ENCODE measurements around the gene P4HTM. TPM values are rescaled to one million over a fixed set of nuclear protein-coding genes. Genes with fewer than 3 reads are reported as not detected.

P4HTM gene
- polyA plus RNA-seq, 2 donors, result 10.7 to 14.5 TPM

GRCh38 chr3:48993834-48994233 is 3.8 kb downstream of the P4HTM start:
- H3K9me3 ChIP-seq (ENCODE audit: control insufficient read depth in 2 of 2, insufficient read depth in 1 of 2, low read depth in 1 of 2, low read length in 1 of 2), result no peaks in the 10 kb centered on the region
- peaks cover 0 to 6% of the 10 kb centered on the region in 2 donors for H3K36me3 ChIP-seq (ENCODE audit: control insufficient read depth in 2 of 2, insufficient read depth in 2 of 2, low read length in 1 of 2)
- no peak overlapping the region for H3K4me3 ChIP-seq (ENCODE audit: low read depth in 1 of 2, low read length in 2 of 2)
- H3K27ac ChIP-seq (ENCODE audit: low read depth in 2 of 2, low read length in 1 of 2), result no peak overlapping the region
- H3K27me3 ChIP-seq (ENCODE audit: control insufficient read depth in 1 of 2, insufficient read depth in 2 of 2, low read length in 2 of 2), result no peaks in the 10 kb centered on the region
- peaks cover 3 to 12% of the 10 kb centered on the region in 2 donors for H3K4me1 ChIP-seq (ENCODE audit: control insufficient read depth in 2 of 2, insufficient read depth in 2 of 2, low read length in 1 of 2)

- Histone ChIP-seq H3K4me3 (ENCODE audit: low read depth in 1 of 2, low read length in 2 of 2) (no peak overlapping the region), H3K27me3 (ENCODE audit: control insufficient read depth in 1 of 2, insufficient read depth in 2 of 2, low read length in 2 of 2) (no peaks in the 10 kb centered on the region), H3K4me1 (ENCODE audit: control insufficient read depth in 2 of 2, insufficient read depth in 2 of 2, low read length in 1 of 2) (peaks cover 0 to 2% of the 10 kb centered on the region in 2 donors), H3K36me3 (ENCODE audit: control insufficient read depth in 2 of 2, insufficient read depth in 2 of 2, low read length in 1 of 2) (peaks cover 0 to 6% of the 10 kb centered on the region in 2 donors), H3K9me3 (ENCODE audit: control insufficient read depth in 2 of 2, insufficient read depth in 1 of 2, low read depth in 1 of 2, low read length in 1 of 2) (no peaks in the 10 kb centered on the region), H3K27ac (ENCODE audit: low read depth in 2 of 2, low read length in 1 of 2) (no peak overlapping the region)
- 90 to 93% methylated on average over 8 of the region's 8 CpGs for WGBS, 2 donors
Observed at GRCh38 chr3:48996640-48997039, 6.6 kb downstream of the P4HTM start.

DNA sequence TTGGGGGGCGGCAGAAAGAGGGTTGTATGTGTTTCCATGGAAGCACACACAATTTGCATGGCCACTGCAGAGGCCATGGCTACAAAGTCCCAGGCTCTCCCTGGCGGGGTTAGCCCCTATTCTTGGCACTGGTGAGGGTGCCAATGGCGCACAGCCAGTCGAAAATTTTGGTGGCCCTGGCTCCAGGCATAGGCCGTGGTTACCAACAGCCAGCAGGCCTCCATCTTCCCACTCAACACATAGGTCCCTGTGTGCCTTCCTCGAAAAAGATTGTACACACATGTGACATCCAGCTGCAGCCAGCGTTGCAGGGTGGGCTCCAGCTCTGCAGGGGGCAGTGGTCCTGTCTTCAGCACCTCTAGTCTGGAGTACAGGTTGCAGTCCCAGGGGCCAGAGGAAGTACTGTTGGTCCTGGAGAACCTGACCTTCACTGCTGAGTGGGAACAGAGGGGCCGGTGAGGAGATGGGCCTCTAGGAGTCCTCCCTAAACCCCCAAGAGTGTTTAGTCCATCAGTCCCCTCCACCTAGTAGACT is 7.1 kb downstream of the P4HTM start:
- Histone ChIP-seq H3K36me3 (ENCODE audit: control insufficient read depth in 2 of 2, insufficient read depth in 2 of 2, low read length in 1 of 2) (peaks cover 0 to 6% of the 10 kb centered on the region in 2 donors), H3K27me3 (ENCODE audit: control insufficient read depth in 1 of 2, insufficient read depth in 2 of 2, low read length in 2 of 2) (no peaks in the 10 kb centered on the region), H3K4me1 (ENCODE audit: control insufficient read depth in 2 of 2, insufficient read depth in 2 of 2, low read length in 1 of 2) (no peaks in the 10 kb centered on the region), H3K9me3 (ENCODE audit: control insufficient read depth in 2 of 2, insufficient read depth in 1 of 2, low read depth in 1 of 2, low read length in 1 of 2) (no peaks in the 10 kb centered on the region), H3K4me3 (ENCODE audit: low read depth in 1 of 2, low read length in 2 of 2) (no peak overlapping the region), H3K27ac (ENCODE audit: low read depth in 2 of 2, low read length in 1 of 2) (no peak overlapping the region)
- 84 to 86% methylated on average over 8 of the region's 8 CpGs for whole genome bisulfite sequencing, 2 donors

GRCh38 chr3:48997714-48998637 is 7.9 kb downstream of the P4HTM start:
- Histone ChIP-seq H3K4me1 (ENCODE audit: control insufficient read depth in 2 of 2, insufficient read depth in 2 of 2, low read length in 1 of 2) (no peaks in the 10 kb centered on the region), H3K36me3 (ENCODE audit: control insufficient read depth in 2 of 2, insufficient read depth in 2 of 2, low read length in 1 of 2) (peaks cover 0 to 6% of the 10 kb centered on the region in 2 donors), H3K9me3 (ENCODE audit: control insufficient read depth in 2 of 2, insufficient read depth in 1 of 2, low read depth in 1 of 2, low read length in 1 of 2) (no peaks in the 10 kb centered on the region)

DNA sequence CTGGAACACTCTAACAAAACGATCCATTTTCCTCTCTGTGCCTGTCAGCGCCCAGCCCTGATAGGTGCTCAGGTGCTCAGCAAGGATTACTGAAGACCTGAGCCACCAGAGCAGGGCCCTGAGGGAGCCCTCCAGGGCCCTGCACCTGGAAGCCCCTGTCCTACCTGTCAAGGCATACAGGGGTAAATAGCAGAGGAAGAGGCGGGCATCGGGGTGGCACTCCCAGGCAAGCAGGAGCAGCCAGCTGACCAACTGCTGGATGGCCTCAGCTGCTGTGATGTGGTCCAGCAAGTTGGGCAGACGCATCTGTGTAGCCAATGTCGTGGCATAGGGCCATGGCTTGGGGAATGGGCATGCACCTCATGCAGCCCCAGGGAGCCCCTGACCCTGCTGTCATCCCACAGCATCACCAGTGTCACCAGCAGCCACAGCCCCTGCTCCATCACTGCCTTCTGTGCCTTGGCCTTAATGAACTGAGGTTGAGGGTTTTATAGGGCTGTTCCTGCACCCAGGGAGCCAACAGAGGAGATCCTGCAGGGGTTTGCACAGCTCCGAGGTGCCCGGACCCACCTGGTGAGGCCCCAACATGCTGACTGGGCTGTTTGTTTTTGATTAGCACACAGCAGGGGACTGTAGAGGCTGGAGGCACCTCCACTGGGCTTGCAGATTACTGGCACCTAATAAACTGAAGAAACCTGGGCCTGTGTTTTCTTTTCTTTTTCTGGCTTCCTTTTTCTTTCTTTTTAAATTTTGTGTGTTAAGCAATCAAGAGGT is 9.2 kb downstream of the P4HTM start:
- no peaks in the 10 kb centered on the region for H3K9me3 ChIP-seq (ENCODE audit: control insufficient read depth in 2 of 2, insufficient read depth in 1 of 2, low read depth in 1 of 2, low read length in 1 of 2)
- no peak overlapping the region for H3K4me3 ChIP-seq (ENCODE audit: low read depth in 1 of 2, low read length in 2 of 2)
- H3K27me3 ChIP-seq (ENCODE audit: control insufficient read depth in 1 of 2, insufficient read depth in 2 of 2, low read length in 2 of 2), result no peaks in the 10 kb centered on the region
- no peak overlapping the region for H3K27ac ChIP-seq (ENCODE audit: low read depth in 2 of 2, low read length in 1 of 2)
- H3K4me1 ChIP-seq (ENCODE audit: control insufficient read depth in 2 of 2, insufficient read depth in 2 of 2, low read length in 1 of 2), result no peaks in the 10 kb centered on the region
- 85% methylated on average over 8 of the region's 8 CpGs for WGBS, 2 donors
- H3K36me3 ChIP-seq (ENCODE audit: control insufficient read depth in 2 of 2, insufficient read depth in 2 of 2, low read length in 1 of 2), result peaks cover 0 to 6% of the 10 kb centered on the region in 2 donors

More at GRCh38 chr3:48997714-48998637, 7.9 kb downstream of the P4HTM start:
- WGBS, 2 donors, result 79 to 81% methylated on average over 20 of the region's 20 CpGs
- Histone ChIP-seq H3K27ac (ENCODE audit: low read depth in 2 of 2, low read length in 1 of 2) (no peak overlapping the region), H3K4me3 (ENCODE audit: low read depth in 1 of 2, low read length in 2 of 2) (no peak overlapping the region), H3K27me3 (ENCODE audit: control insufficient read depth in 1 of 2, insufficient read depth in 2 of 2, low read length in 2 of 2) (no peaks in the 10 kb centered on the region)

GRCh38 chr3:49001155-49001554 is 11.1 kb downstream of the P4HTM start:
- Histone ChIP-seq H3K27me3 (ENCODE audit: control insufficient read depth in 1 of 2, insufficient read depth in 2 of 2, low read length in 2 of 2) (no peaks in the 10 kb centered on the region), H3K36me3 (ENCODE audit: control insufficient read depth in 2 of 2, insufficient read depth in 2 of 2, low read length in 1 of 2) (peaks cover 0 to 4% of the 10 kb centered on the region in 2 donors), H3K4me3 (ENCODE audit: low read depth in 1 of 2, low read length in 2 of 2) (no peak overlapping the region), H3K9me3 (ENCODE audit: control insufficient read depth in 2 of 2, insufficient read depth in 1 of 2, low read depth in 1 of 2, low read length in 1 of 2) (no peaks in the 10 kb centered on the region), H3K4me1 (ENCODE audit: control insufficient read depth in 2 of 2, insufficient read depth in 2 of 2, low read length in 1 of 2) (peaks cover 0 to 3% of the 10 kb centered on the region in 2 donors), H3K27ac (ENCODE audit: low read depth in 2 of 2, low read length in 1 of 2) (no peak overlapping the region)
- 85 to 86% methylated on average over 6 of the region's 6 CpGs for WGBS, 2 donors

GRCh38 chr3:49004352-49005302 is 14.6 kb downstream of the P4HTM start:
- Histone ChIP-seq H3K4me1 (ENCODE audit: control insufficient read depth in 2 of 2, insufficient read depth in 2 of 2, low read length in 1 of 2) (peaks cover 0 to 15% of the 10 kb centered on the region in 2 donors), H3K9me3 (ENCODE audit: control insufficient read depth in 2 of 2, insufficient read depth in 1 of 2, low read depth in 1 of 2, low read length in 1 of 2) (no peaks in the 10 kb centered on the region), H3K27me3 (ENCODE audit: control insufficient read depth in 1 of 2, insufficient read depth in 2 of 2, low read length in 2 of 2) (no peaks in the 10 kb centered on the region), H3K27ac (ENCODE audit: low read depth in 2 of 2, low read length in 1 of 2) (peak overlapping the region in 1 of 2 donors; percentile 6), H3K36me3 (ENCODE audit: control insufficient read depth in 2 of 2, insufficient read depth in 2 of 2, low read length in 1 of 2) (no peaks in the 10 kb centered on the region), H3K4me3 (ENCODE audit: low read depth in 1 of 2, low read length in 2 of 2) (no peak overlapping the region)
- WGBS, 2 donors, result 84% methylated on average over 16 of the region's 16 CpGs

GRCh38 chr3:49005303-49005680 is 15.3 kb downstream of the P4HTM start:
- H3K4me1 ChIP-seq (ENCODE audit: control insufficient read depth in 2 of 2, insufficient read depth in 2 of 2, low read length in 1 of 2), result peaks cover 0 to 15% of the 10 kb centered on the region in 2 donors
- 95 to 96% methylated on average over 3 of the region's 3 CpGs for WGBS, 2 donors
- H3K27ac ChIP-seq (ENCODE audit: low read depth in 2 of 2, low read length in 1 of 2), result peak overlapping the region in 1 of 2 donors; percentile 6
- H3K4me3 ChIP-seq (ENCODE audit: low read depth in 1 of 2, low read length in 2 of 2), result no peak overlapping the region
- H3K9me3 ChIP-seq (ENCODE audit: control insufficient read depth in 2 of 2, insufficient read depth in 1 of 2, low read depth in 1 of 2, low read length in 1 of 2), result no peaks in the 10 kb centered on the region
- H3K36me3 ChIP-seq (ENCODE audit: control insufficient read depth in 2 of 2, insufficient read depth in 2 of 2, low read length in 1 of 2), result no peaks in the 10 kb centered on the region
- no peaks in the 10 kb centered on the region for H3K27me3 ChIP-seq (ENCODE audit: control insufficient read depth in 1 of 2, insufficient read depth in 2 of 2, low read length in 2 of 2)

DNA sequence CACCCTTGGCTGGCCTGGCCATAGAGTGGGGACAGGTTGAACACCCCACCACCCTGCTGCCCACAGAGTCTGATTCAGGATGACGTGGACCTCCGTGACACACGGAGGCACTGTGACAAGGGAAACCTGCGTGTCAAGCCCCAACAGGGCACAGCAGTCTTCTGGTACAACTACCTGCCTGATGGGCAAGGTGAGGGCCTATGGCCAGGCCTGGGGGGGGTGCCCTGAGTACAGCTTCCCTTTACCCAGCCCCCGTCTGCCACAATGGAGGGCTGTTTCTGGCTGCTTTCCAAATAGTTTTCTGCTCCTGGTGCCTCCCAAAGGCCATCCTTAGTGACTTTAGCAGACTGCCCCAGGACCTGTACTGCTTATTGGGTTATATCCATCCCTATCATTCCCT is 16.0 kb downstream of the P4HTM start:
- peaks cover 0 to 15% of the 10 kb centered on the region in 2 donors for H3K4me1 ChIP-seq (ENCODE audit: control insufficient read depth in 2 of 2, insufficient read depth in 2 of 2, low read length in 1 of 2)
- no peaks in the 10 kb centered on the region for H3K27me3 ChIP-seq (ENCODE audit: control insufficient read depth in 1 of 2, insufficient read depth in 2 of 2, low read length in 2 of 2)
- no peaks in the 10 kb centered on the region for H3K9me3 ChIP-seq (ENCODE audit: control insufficient read depth in 2 of 2, insufficient read depth in 1 of 2, low read depth in 1 of 2, low read length in 1 of 2)
- 93 to 94% methylated on average over 5 of the region's 5 CpGs for WGBS, 2 donors
- H3K4me3 ChIP-seq (ENCODE audit: low read depth in 1 of 2, low read length in 2 of 2), result no peak overlapping the region
- no peaks in the 10 kb centered on the region for H3K36me3 ChIP-seq (ENCODE audit: control insufficient read depth in 2 of 2, insufficient read depth in 2 of 2, low read length in 1 of 2)
- H3K27ac ChIP-seq (ENCODE audit: low read depth in 2 of 2, low read length in 1 of 2), result peak overlapping the region in 1 of 2 donors; percentile 99
